DOHH2 (cell line): ENCODE data around the gene SPATA33.

ENCODE experiments used
- EZH2phosphoT487 ChIP-seq: fragments of 200-600 bp; sonication (generic); IDR thresholded peaks from 2 replicates; pipeline ENCODE4 v1.6.1; 2017; ENCODE audit warnings: borderline replicate concordance, mild to moderate bottlenecking, antibody characterized with exemption, low read length, moderate library complexity, mixed read lengths
- TF ChIP-seq, protein P1 (sequence below): fragments of 200-600 bp; sonication (generic); IDR thresholded peaks from one replicate; pipeline ENCODE4 v1.5.1; 2014; ENCODE audit warnings: antibody characterized with exemption, mild to moderate bottlenecking, low read depth, low read length; ENCODE audit not compliant: poor library complexity, severe bottlenecking

DNA sequence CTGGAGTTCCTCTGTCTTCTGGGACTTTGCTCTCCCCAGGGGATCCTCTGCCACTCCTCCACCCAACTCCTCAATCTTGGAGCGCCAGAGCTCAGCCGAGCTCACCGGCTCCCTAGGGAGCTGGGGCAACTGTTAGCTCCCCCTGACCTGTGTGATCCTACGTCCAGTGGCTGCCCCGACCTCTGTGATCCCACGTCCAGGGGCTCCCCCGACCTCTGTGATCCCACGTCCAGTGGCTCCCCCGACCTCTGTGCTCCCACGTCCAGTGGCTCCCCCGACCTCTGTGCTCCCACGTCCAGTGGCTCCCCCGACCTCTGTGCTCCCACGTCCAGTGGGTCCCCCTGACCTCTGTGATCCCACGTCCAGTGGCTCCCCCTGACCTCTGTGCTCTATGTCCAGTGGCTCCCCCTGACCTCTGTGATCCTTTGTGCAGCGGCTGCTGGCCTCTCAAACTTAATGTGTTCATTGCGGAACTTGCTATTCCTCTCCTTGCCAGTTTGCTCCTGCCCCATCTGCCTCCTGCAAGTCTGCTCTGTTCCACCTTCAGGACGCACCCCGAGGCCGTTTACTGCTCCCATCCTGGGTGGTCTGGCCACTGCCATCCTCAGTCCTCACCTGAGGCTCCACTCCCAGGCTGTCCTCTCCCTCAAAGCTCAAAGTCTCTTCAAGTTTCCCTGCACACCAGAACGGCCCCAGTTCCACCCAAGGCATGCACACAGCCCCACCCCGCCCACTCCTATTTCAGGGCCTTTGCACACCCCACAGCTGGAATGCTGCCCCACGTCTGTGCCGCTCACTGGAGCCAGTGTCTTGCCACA is 60.3 kb downstream of the SPATA33 start:
- TF ChIP-seq, protein P1, sequence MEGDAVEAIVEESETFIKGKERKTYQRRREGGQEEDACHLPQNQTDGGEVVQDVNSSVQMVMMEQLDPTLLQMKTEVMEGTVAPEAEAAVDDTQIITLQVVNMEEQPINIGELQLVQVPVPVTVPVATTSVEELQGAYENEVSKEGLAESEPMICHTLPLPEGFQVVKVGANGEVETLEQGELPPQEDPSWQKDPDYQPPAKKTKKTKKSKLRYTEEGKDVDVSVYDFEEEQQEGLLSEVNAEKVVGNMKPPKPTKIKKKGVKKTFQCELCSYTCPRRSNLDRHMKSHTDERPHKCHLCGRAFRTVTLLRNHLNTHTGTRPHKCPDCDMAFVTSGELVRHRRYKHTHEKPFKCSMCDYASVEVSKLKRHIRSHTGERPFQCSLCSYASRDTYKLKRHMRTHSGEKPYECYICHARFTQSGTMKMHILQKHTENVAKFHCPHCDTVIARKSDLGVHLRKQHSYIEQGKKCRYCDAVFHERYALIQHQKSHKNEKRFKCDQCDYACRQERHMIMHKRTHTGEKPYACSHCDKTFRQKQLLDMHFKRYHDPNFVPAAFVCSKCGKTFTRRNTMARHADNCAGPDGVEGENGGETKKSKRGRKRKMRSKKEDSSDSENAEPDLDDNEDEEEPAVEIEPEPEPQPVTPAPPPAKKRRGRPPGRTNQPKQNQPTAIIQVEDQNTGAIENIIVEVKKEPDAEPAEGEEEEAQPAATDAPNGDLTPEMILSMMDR, result no peak
- no peak for TF ChIP-seq EZH2phosphoT487
